WTC11 (cell line): ENCODE measurements around the gene GPR143. TPM values are rescaled to one million over a fixed set of nuclear protein-coding genes. Genes with fewer than 3 reads are reported as not detected.

ENCODE experiments used
- ATAC-seq: fragments of 200-7000 bp; cut with Tn5 transposase; 2 replicates; pipeline ENCODE4 v1.10.0; 2021; ENCODE audit warnings: mild to moderate bottlenecking, moderate library complexity
- CTCF ChIA-PET: fragments of 300-600 bp; sonication (Branson Sonifier 250); formaldehyde crosslinking; loops from one replicate; lab custom pipeline; 2021; ENCODE audit warnings: antibody characterized with exemption; lab: Charles Lee
- POLR2A ChIA-PET: fragments of 350-600 bp; sonication (Branson Sonifier 250); formaldehyde crosslinking; loops from one replicate; lab custom pipeline; 2021; ENCODE audit warnings: antibody characterized with exemption; lab: Charles Lee
- DNase-seq: peaks from one replicate; pipeline ENCODE4 v3.0.0; 2021; ENCODE audit warnings: low spot score
- H3K27ac Mint-ChIP-seq: 2 replicates; pipeline ENCODE4 v1.8.0; 2021; ENCODE audit warnings: mixed read lengths
- H3K27me3 Mint-ChIP-seq: 2 replicates; pipeline ENCODE4 v1.8.0; 2021; ENCODE audit warnings: low read depth, mild to moderate bottlenecking, moderate library complexity, mixed read lengths
- H3K36me3 Mint-ChIP-seq: 2 replicates; pipeline ENCODE4 v1.8.0; 2021; ENCODE audit warnings: mixed read lengths
- H3K4me1 Mint-ChIP-seq: 2 replicates; pipeline ENCODE4 v1.8.0; 2022; ENCODE audit warnings: mixed read lengths
- H3K4me3 Mint-ChIP-seq: 2 replicates; pipeline ENCODE4 v1.8.0; 2021; ENCODE audit warnings: mild to moderate bottlenecking, moderate library complexity, mixed read lengths
- H3K9me3 Mint-ChIP-seq: 2 replicates; pipeline ENCODE4 v1.8.0; 2021; ENCODE audit warnings: mixed read lengths
- ARID4B ChIP-seq: sonication (generic); formaldehyde crosslinking; IDR thresholded peaks from 2 replicates; pipeline ENCODE4 v1.8.0; 2023; ENCODE audit warnings: missing genetic modification reagents, mild to moderate bottlenecking, borderline replicate concordance
- ATF2 ChIP-seq: sonication (generic); formaldehyde crosslinking; IDR thresholded peaks from 2 replicates; pipeline ENCODE4 v1.8.1; 2022; ENCODE audit warnings: low read depth, missing genetic modification reagents, borderline replicate concordance
- ATF6 ChIP-seq: sonication (generic); formaldehyde crosslinking; IDR thresholded peaks from 2 replicates; pipeline ENCODE4 v1.8.1; 2023; ENCODE audit warnings: mild to moderate bottlenecking, missing genetic modification reagents
- E2F1 ChIP-seq: sonication (generic); formaldehyde crosslinking; IDR thresholded peaks from 2 replicates; pipeline ENCODE4 v1.8.0; 2022; ENCODE audit warnings: mild to moderate bottlenecking, missing genetic modification reagents
- ERG ChIP-seq: fragments of 250-450 bp; sonication (Bioruptor Pico); IDR thresholded peaks from 2 replicates; pipeline ENCODE4 v1.8.0; 2021; ENCODE audit warnings: mild to moderate bottlenecking
- IRF1 ChIP-seq: sonication (generic); formaldehyde crosslinking; IDR thresholded peaks from 2 replicates; pipeline ENCODE4 v1.8.0; 2023; ENCODE audit warnings: missing genetic modification reagents
- IRF2 ChIP-seq: sonication (generic); formaldehyde crosslinking; IDR thresholded peaks from 2 replicates; pipeline ENCODE4 v1.8.0; 2022; ENCODE audit warnings: low read depth, missing genetic modification reagents, borderline replicate concordance
- KAT7 ChIP-seq: sonication (generic); formaldehyde crosslinking; IDR thresholded peaks from 2 replicates; pipeline ENCODE4 v1.8.1; 2023; ENCODE audit warnings: missing genetic modification reagents, mild to moderate bottlenecking, borderline replicate concordance
- NR2C2 ChIP-seq: sonication (generic); formaldehyde crosslinking; IDR thresholded peaks from 2 replicates; pipeline ENCODE4 v1.8.0; 2022; ENCODE audit warnings: mild to moderate bottlenecking, missing genetic modification reagents
- SP1 ChIP-seq: sonication (generic); formaldehyde crosslinking; conservative IDR thresholded peaks from 2 replicates; pipeline ENCODE4 v1.8.1; 2022; ENCODE audit warnings: missing genetic modification reagents
- ZMAT4 ChIP-seq: fragments of 250-450 bp; sonication (Bioruptor Pico); IDR thresholded peaks from 2 replicates; pipeline ENCODE4 v1.9.0; 2021; ENCODE audit warnings: mild to moderate bottlenecking
- ZNF219 ChIP-seq: sonication (generic); formaldehyde crosslinking; IDR thresholded peaks from 2 replicates; pipeline ENCODE4 v1.8.0; 2023; ENCODE audit warnings: missing genetic modification reagents, mild to moderate bottlenecking, borderline replicate concordance
- ZNF532 ChIP-seq: fragments of 250-450 bp; sonication (Bioruptor Pico); IDR thresholded peaks from 2 replicates; pipeline ENCODE4 v1.9.0; 2021; ENCODE audit warnings: mild to moderate bottlenecking, borderline replicate concordance
- total RNA-seq: library from RNA; stranded (reverse); gene quantifications from 3 replicates; pipeline ENCODE4 v1.2.3, GENCODE V29; 2021

GPR143 gene
- total RNA-seq, 1 experiment from 2014 or later: 18.3 TPM

- no peak for TF ChIP-seq KAT7 (CRISPR knock-in tag)
- TF ChIP-seq ATF6 (CRISPR knock-in tag): no peak
- no peak for TF ChIP-seq ZNF219 (CRISPR knock-in tag)
- no peak for TF ChIP-seq ARID4B
- no peak for TF ChIP-seq NR2C2
Observed at GRCh38 chrX:9677098-9677739, 88.4 kb downstream of the GPR143 start (continued).

GRCh38 chrX:9676738-9677097, 88.9 kb downstream of the GPR143 start:
- no peak overlapping the region for H3K27ac Mint-ChIP-seq
- no peak overlapping the region for H3K4me3 Mint-ChIP-seq
- TF ChIP-seq ZMAT4 (no peak), IRF2 (no peak), ATF2 (CRISPR knock-in tag) (no peak), ZNF219 (CRISPR knock-in tag) (no peak), SP1 (CRISPR knock-in tag) (no peak), IRF1 (no peak), E2F1 (CRISPR knock-in tag) (no peak), ZNF532 (CRISPR knock-in tag) (no peak), ERG (CRISPR knock-in tag) (no peak)
- 0 out of 2 replicates have a peak, but pooled peaks cover 4% of the 10 kb centered on the region for H3K9me3 Mint-ChIP-seq
- peaks cover 5% of the 10 kb centered on the region; the same call in 1 of the 2 replicates for H3K36me3 Mint-ChIP-seq
- DNase-seq (no peak), ATAC-seq (no peak)
- H3K4me1 Mint-ChIP-seq: peaks cover 2% of the 10 kb centered on the region
- CTCF ChIA-PET: no interaction called here
- POLR2A ChIA-PET: no interaction called here
- H3K27me3 Mint-ChIP-seq: no peaks in the 10 kb centered on the region
